DND-41 (cell line): ENCODE results near the gene ZNF677.
A peak's percentile ranks its signal among the peaks of the same experiment; 100 is the strongest.
"Not testable (repeated sequence)": the region's sequence is repeated elsewhere in the genome, so short reads cannot be mapped to it uniquely, and the experiment has no call there.

Experiments
- ATAC-seq: fragments of 200-7000 bp; cut with Tn5 transposase; 3 replicates; pipeline ENCODE4 v1.9.1; 2021; ENCODE audit warnings: low read depth; ENCODE audit not compliant: insufficient read depth
- DNase-seq: peaks from one replicate; pipeline ENCODE4 v3.0.0-alpha.2; 2020
- H2AFZ ChIP-seq: 2 replicates; pipeline ENCODE4 v1.6.0; 2012; ENCODE audit warnings: low read depth, low read length
- H3K27ac ChIP-seq: 2 replicates; pipeline ENCODE4 v1.5.1; 2012; ENCODE audit warnings: low read length, inconsistent platforms
- H3K27me3 ChIP-seq: fragments of 200-600 bp; sonication (generic); 2 replicates; pipeline ENCODE4 v1.6.0; 2012; ENCODE audit warnings: low read length, mild to moderate bottlenecking, inconsistent platforms; ENCODE audit not compliant: insufficient read depth, poor library complexity
- H3K36me3 ChIP-seq: 2 replicates; pipeline ENCODE4 v1.5.1; 2012; ENCODE audit warnings: low read length, inconsistent platforms; ENCODE audit not compliant: insufficient read depth
- H3K4me1 ChIP-seq: 2 replicates; pipeline ENCODE4 v1.5.1; 2012; ENCODE audit warnings: mild to moderate bottlenecking, low read length; ENCODE audit not compliant: insufficient read depth
- H3K4me2 ChIP-seq: 2 replicates; pipeline ENCODE4 v1.6.0; 2012; ENCODE audit warnings: mild to moderate bottlenecking, moderate library complexity, low read length, inconsistent platforms; ENCODE audit not compliant: insufficient read depth
- H3K4me3 ChIP-seq, 2 experiments: fragments of 200-600 bp in 1 of 2; shearing (Covaris generic) in 1 of 2; 2 replicates each; pipeline ENCODE4 v1.5.1; 2012 to 2016; ENCODE audit warnings: inconsistent platforms in 2 of 2, low read length in 2 of 2, mild to moderate bottlenecking in 2 of 2, low read depth in 1 of 2, moderate library complexity in 1 of 2
- H3K79me2 ChIP-seq: 2 replicates; pipeline ENCODE4 v1.6.0; 2012; ENCODE audit warnings: low read length, inconsistent platforms; ENCODE audit not compliant: insufficient read depth
- H3K9ac ChIP-seq: 2 replicates; pipeline ENCODE4 v1.6.0; 2012; ENCODE audit warnings: low read depth, mild to moderate bottlenecking, inconsistent platforms, low read length, moderate library complexity
- H3K9me3 ChIP-seq: 2 replicates; pipeline ENCODE4 v1.5.1; 2012; ENCODE audit warnings: low read length, moderate library complexity, mild to moderate bottlenecking, inconsistent platforms; ENCODE audit not compliant: insufficient read depth, severe bottlenecking
- H4K20me1 ChIP-seq: 2 replicates; pipeline ENCODE4 v1.6.0; 2012; ENCODE audit warnings: low read length; ENCODE audit not compliant: insufficient read depth
- CTCF ChIP-seq: IDR thresholded peaks from 2 replicates; pipeline ENCODE4 v1.5.1; 2012; ENCODE audit warnings: borderline replicate concordance, low read length, moderate library complexity, mild to moderate bottlenecking; ENCODE audit not compliant: poor library complexity, severe bottlenecking; ENCODE audit errors: extremely low read depth
- EZH2 ChIP-seq: IDR thresholded peaks from 3 replicates; pipeline ENCODE4 v1.6.1; 2012; ENCODE audit warnings: borderline replicate concordance, low read depth, mild to moderate bottlenecking, moderate library complexity, low read length, inconsistent platforms; ENCODE audit not compliant: severe bottlenecking

The ZNF677 gene

GRCh38 chr19:53254411-53255341, at the start of gene ZNF677:
ZNF677 (minus strand) TSS chr19:53254873; CDS start chr19:53251550, 3,323 bp downstream.
- Histone ChIP-seq H3K36me3 (peaks cover 27% of the 10 kb centered on the region), H3K27ac (peak within 1 kb of the TSS; percentile 86), H2AFZ (peak within 1 kb of the TSS; percentile 94), H3K4me2 (peak within 1 kb of the TSS; percentile 77), H3K27me3 (no peaks in the 10 kb centered on the region), H3K4me1 (peaks cover 19% of the 10 kb centered on the region; the same call in 1 of the 2 replicates), H3K9me3 (no peaks in the 10 kb centered on the region), H3K9ac (peak within 1 kb of the TSS; percentile 79), H4K20me1 (no peaks in the 10 kb centered on the region), H3K79me2 (peaks cover 15% of the 10 kb centered on the region), H3K4me3 (peak within 1 kb of the TSS; percentile 74 to 80)
- DNase-seq (peak; percentile 91), ATAC-seq (peak; percentile 100)
- TF ChIP-seq CTCF: no peak
- TF ChIP-seq EZH2: no peak

- ATAC-seq (peak; percentile 66), DNase-seq (peak; percentile 49)
- H3K27ac ChIP-seq, H3K4me3 ChIP-seq, H3K27me3 ChIP-seq, H3K4me1 ChIP-seq, H2AFZ ChIP-seq, H3K79me2 ChIP-seq, H3K36me3 ChIP-seq, H3K9ac ChIP-seq, H3K4me2 ChIP-seq, H4K20me1 ChIP-seq, H3K9me3 ChIP-seq: not testable (repeated sequence)
These were observed 46.7 kb upstream of the ZNF677 start for GRCh38 chr19:53301341-53301740.

GRCh38 chr19:53294786-53295441, 40.2 kb upstream of the ZNF677 start:
- Histone ChIP-seq H3K4me3 (no peak overlapping the region), H4K20me1 (no peaks in the 10 kb centered on the region), H2AFZ (no peak overlapping the region), H3K79me2 (no peaks in the 10 kb centered on the region), H3K9me3 (peaks cover 19% of the 10 kb centered on the region), H3K27ac (no peak overlapping the region), H3K4me1 (no peaks in the 10 kb centered on the region), H3K36me3 (no peaks in the 10 kb centered on the region), H3K4me2 (no peak overlapping the region), H3K27me3 (no peaks in the 10 kb centered on the region), H3K9ac (no peak overlapping the region)
- ATAC-seq (no peak), DNase-seq (no peak)
- no peak for TF ChIP-seq EZH2
- no peak for TF ChIP-seq CTCF
